GM12878 (cell line): ENCODE results near the gene CDK2. TPM values are rescaled to one million over a fixed set of nuclear protein-coding genes. Genes with fewer than 3 reads are reported as not detected.
A peak's percentile ranks its signal among the peaks of the same experiment; 100 is the strongest.

Experiments used
- ATAC-seq: fragments of 200-7000 bp; cut with Tn5 transposase; 3 replicates; pipeline ENCODE4 v1.9.1; 2020; ENCODE audit warnings: mild to moderate bottlenecking, moderate library complexity
- BruUV-seq: library from RNA; stranded (reverse); fragments of 400-500 nt; replicated peaks from 2 replicates; lab custom pipeline; 2021; lab: Mats Ljungman, UMichigan
- CTCF ChIA-PET: fragments of 300-600 bp; sonication (Branson Sonifier 250); formaldehyde crosslinking; extraction: SDS; loops from one replicate; lab custom pipeline; 2021; ENCODE audit warnings: inconsistent platforms; lab: Yijun Ruan, JAX
- POLR2A ChIA-PET: fragments of 350-600 bp; formaldehyde crosslinking; extraction: SDS; loops from one replicate; lab custom pipeline; 2021; ENCODE audit warnings: inconsistent platforms; lab: Charles Lee
- RAD21 ChIA-PET: fragments of 300-600 bp; sonication (Branson Sonifier 250); formaldehyde crosslinking; loops from one replicate; lab custom pipeline; 2023; ENCODE audit warnings: antibody characterized with exemption; ENCODE audit not compliant: unreplicated experiment; lab: Charles Lee
- SMC1A ChIA-PET: fragments of 300-600 bp; sonication (Branson Sonifier 250); formaldehyde crosslinking; loops from one replicate; lab custom pipeline; 2023; ENCODE audit not compliant: unreplicated experiment, uncharacterized antibody; lab: Charles Lee
- DNase-seq: peaks from one replicate; pipeline ENCODE4 v3.0.0-alpha.2; 2011; ENCODE audit warnings: low read depth, low spot score
- FAIRE-seq: peaks from 3 replicates; lab custom pipeline; 2011; peaks lifted over from hg19 to GRCh38; lab: Jason Lieb, UNC
- H2AFZ ChIP-seq: 2 replicates; pipeline ENCODE4 v1.6.0; 2011; ENCODE audit warnings: low read depth, low read length, control low read depth; ENCODE audit not compliant: control insufficient read depth
- H3K27ac ChIP-seq: 2 replicates; pipeline ENCODE4 v1.5.1; 2011; ENCODE audit warnings: control low read depth; ENCODE audit not compliant: control insufficient read depth, insufficient read depth
- H3K27me3 ChIP-seq, 2 experiments: replicated peaks in 1 of 2; 2 replicates each; pipeline versions ENCODE4 v1.6.0 to v1.6.1; 2011; ENCODE audit warnings: low read length in 1 of 2; ENCODE audit not compliant: control insufficient read depth in 2 of 2, insufficient read depth in 2 of 2
- H3K36me3 ChIP-seq, 2 experiments: 2 replicates each; pipeline ENCODE4 v1.5.1; 2011; ENCODE audit warnings: low read length in 1 of 2; ENCODE audit not compliant: control insufficient read depth in 2 of 2, insufficient read depth in 2 of 2
- H3K4me1 ChIP-seq: 2 replicates; pipeline ENCODE4 v1.6.1; 2011; ENCODE audit warnings: mild to moderate bottlenecking, low read length, moderate library complexity, mixed read lengths; ENCODE audit not compliant: control insufficient read depth, insufficient read depth
- H3K4me2 ChIP-seq: 2 replicates; pipeline ENCODE4 v1.6.0; 2011; ENCODE audit warnings: control low read depth; ENCODE audit not compliant: control insufficient read depth, insufficient read depth
- H3K4me3 ChIP-seq: fragments of 200-600 bp; sonication (generic); 2 replicates; pipeline ENCODE4 v1.5.1; 2016
- H3K79me2 ChIP-seq: 2 replicates; pipeline ENCODE4 v1.6.0; 2011; ENCODE audit warnings: low read length; ENCODE audit not compliant: control insufficient read depth, insufficient read depth
- H3K9ac ChIP-seq: 2 replicates; pipeline ENCODE4 v1.8.0; 2011; ENCODE audit warnings: low read length, control low read depth, mixed read lengths; ENCODE audit not compliant: control insufficient read depth, insufficient read depth
- H3K9me3 ChIP-seq: replicated peaks from 3 replicates; pipeline ENCODE4 v1.5.1; 2011; ENCODE audit warnings: mild to moderate bottlenecking, low read length; ENCODE audit not compliant: control insufficient read depth, insufficient read depth
- H4K20me1 ChIP-seq: 2 replicates; pipeline ENCODE4 v1.6.0; 2011; ENCODE audit not compliant: control insufficient read depth, insufficient read depth
- CUX1 ChIP-seq: IDR thresholded peaks from 2 replicates; pipeline ENCODE4 v1.6.1; 2012; ENCODE audit warnings: improper control_type of control experiment, low read depth, low read length; ENCODE audit not compliant: insufficient replicate concordance
- GATAD2B ChIP-seq: fragments of 450-650 bp; conservative IDR thresholded peaks from 2 replicates; pipeline ENCODE4 v1.6.1; 2017; ENCODE audit warnings: low read depth, mild to moderate bottlenecking, moderate library complexity
- NFXL1 ChIP-seq: fragments of 450-650 bp; IDR thresholded peaks from 2 replicates; pipeline ENCODE4 v1.6.1; 2017; ENCODE audit warnings: antibody characterized with exemption, mild to moderate bottlenecking, borderline replicate concordance
- SMAD5 ChIP-seq: IDR thresholded peaks from 2 replicates; pipeline ENCODE4 v1.6.1; 2016; ENCODE audit warnings: antibody characterized with exemption, low read depth
- SREBF2 ChIP-seq: IDR thresholded peaks from 2 replicates; pipeline ENCODE4 v1.6.1; 2012; ENCODE audit warnings: mild to moderate bottlenecking, low read length
- TBL1XR1 ChIP-seq: IDR thresholded peaks from 2 replicates; pipeline ENCODE4 v1.6.1; 2012; ENCODE audit warnings: low read depth, low read length, improper control_type of control experiment
- ZNF592 ChIP-seq: fragments of 450-650 bp; IDR thresholded peaks from 2 replicates; pipeline ENCODE4 v1.6.1; 2017; ENCODE audit warnings: mild to moderate bottlenecking, moderate library complexity
- WGBS: methylation state at CpG from one replicate; pipeline ENCODE4 v1.1.6; 2016; ENCODE audit warnings: low lambda C conversion rate; ENCODE audit not compliant: insufficient replicate concordance, insufficient coverage; ENCODE audit errors: missing lambda C conversion rate; 5-methylcytosine and 5-hydroxymethylcytosine counted together
- in situ Hi-C: fragments of 300-500 bp; cut with MboI; formaldehyde crosslinking; loops from 9 replicates; pipeline ENCODE4 v1.14.3; 2018; ENCODE audit warnings: mixed read lengths
- intact Hi-C: fragments of 100-400 bp; cut with micrococcal nuclease; formaldehyde crosslinking; loops from one replicate; pipeline ENCODE4 v1.14.2; 2022; ENCODE audit not compliant: unreplicated experiment
- polyA plus RNA-seq, 11 experiments: library from polyadenylated mRNA; depleted of rRNA in 4 of 11; unstranded in 6 of 11; stranded (reverse) in 5 of 11; fragments of >200 nt; fragmentation: Nextera tagmentation in 4 of 11; fragmentation: Illumina TruSeq in 1 of 11; extraction: Ambion mirVana in 4 of 11; extraction: Trizol in 1 of 11; gene quantifications; 1 replicate in 1 of 11; 2 replicates in 10 of 11; pipeline versions ENCODE4 v1.2.1 to v1.2.3, GENCODE V29; 2011 to 2016; ENCODE audit warnings: inconsistent platforms in 2 of 11, missing spikeins in 2 of 11, low read depth in 1 of 11
- total RNA-seq, 4 experiments: library from RNA; depleted of rRNA in 3 of 4; stranded (reverse); fragments of >200 nt in 3 of 4; fragmentation: Illumina TruSeq in 1 of 4; extraction: Trizol in 1 of 4; gene quantifications; 2 replicates each; pipeline versions ENCODE4 v1.2.1 to v1.2.3, GENCODE V29; 2013 to 2021

CDK2 gene
- total and polyA plus RNA-seq, 10 of the 15 experiments (the other 5 are each of a cell fraction or from before 2014, with no cell fraction given) = 13.1 to 138 (median 82.2) TPM

- SMC1A ChIA-PET = interaction anchor here (0.7 to 4.2 kb wide), 14 partner anchors 10 to 259 kb away, joined by 3 to 52 read pairs (median 6); partner anchors contain the start of genes DNAJC14, PYM1 and RAB5B
- peak overlapping the region; percentile 72 for H3K9ac ChIP-seq
- 38% methylated on average over 4 of the region's 5 CpGs for WGBS
- no peak for DNase-seq
- H4K20me1 ChIP-seq = no peaks in the 10 kb centered on the region
- peaks cover 1 to 5% of the 10 kb centered on the region in 2 experiments; a peak in 3 of 4 replicates for H3K36me3 ChIP-seq
- peak; percentile 15 for ATAC-seq
- H3K4me3 ChIP-seq = peak overlapping the region; percentile 74
- H3K27me3 ChIP-seq = no peaks in the 10 kb centered on the region
- no peaks in the 10 kb centered on the region for H3K9me3 ChIP-seq
- CTCF ChIA-PET = interaction anchor here (0.6 to 6.0 kb wide), 27 partner anchors 9 to 259 kb away, joined by 3 to 107 read pairs (median 5); partner anchors contain the start of genes DGKA, GDF11, ORMDL2 and PA2G4
- BruUV-seq = no TSS peak
- peaks cover 3% of the 10 kb centered on the region; the same call in 1 of the 2 replicates for H3K4me1 ChIP-seq
- RAD21 ChIA-PET = interaction anchor here (0.6 to 4.8 kb wide), 21 partner anchors 10 to 268 kb away, joined by 3 to 44 read pairs (median 10); partner anchors contain the start of genes PA2G4, PYM1, RAB5B and RPL41
- H2AFZ ChIP-seq = peak overlapping the region; percentile 80
- H3K27ac ChIP-seq = 0 out of 2 replicates have a peak overlapping the region, but pooled peaks have one; percentile 20
- TF ChIP-seq CUX1 = no peak
- TF ChIP-seq NFXL1 = no peak
- TF ChIP-seq GATAD2B = peak; percentile 10; the same call in 1 of the 2 replicates
- TF ChIP-seq SREBF2 = no peak
- TF ChIP-seq SMAD5 = no peak
- no peak for TF ChIP-seq TBL1XR1
- no peak for TF ChIP-seq ZNF592
- peak overlapping the region; percentile 88 for H3K4me2 ChIP-seq
- POLR2A ChIA-PET = interaction anchor here (0.5 to 2.6 kb wide), 16 partner anchors 10 to 263 kb away, joined by 3 to 46 read pairs (median 6); partner anchors contain the start of genes PYM1 and RAB5B
- in situ Hi-C loops = no loop called here
- intact Hi-C loops = loop anchor here (5.0 kb wide), 1 partner anchor 120 kb away; the partner anchor contains the start of genes RPL41 and ZC3H10
- no peak for FAIRE-seq
- no peaks in the 10 kb centered on the region for H3K79me2 ChIP-seq
These were observed 30.9 kb downstream of the CDK2 start for GRCh38 chr12:55997535-55997859.
